DND-41 (cell line): Measurements from ENCODE around the gene CEP120.

Experiments used
- CTCF ChIP-seq: IDR thresholded peaks from 2 replicates; pipeline ENCODE4 v1.5.1; 2012; ENCODE audit warnings: borderline replicate concordance, low read length, moderate library complexity, mild to moderate bottlenecking; ENCODE audit not compliant: poor library complexity, severe bottlenecking; ENCODE audit errors: extremely low read depth
- EZH2 ChIP-seq: IDR thresholded peaks from 3 replicates; pipeline ENCODE4 v1.6.1; 2012; ENCODE audit warnings: borderline replicate concordance, low read depth, mild to moderate bottlenecking, moderate library complexity, low read length, inconsistent platforms; ENCODE audit not compliant: severe bottlenecking

- TF ChIP-seq EZH2 = no peak
- TF ChIP-seq CTCF = no peak
Observed at GRCh38 chr5:123389794-123390193, 33.4 kb downstream of the CEP120 start.
